GM19468 (cell line): ENCODE data around the gene ANHX.
"Not testable (repeated sequence)": the region's sequence is repeated elsewhere in the genome, so short reads cannot be mapped to it uniquely, and the experiment has no call there.

Source experiments
- ATAC-seq: cut with Tn5 transposase; IDR thresholded peaks from one replicate; pipeline ENCODE4 v1.9.1; 2021; ENCODE audit warnings: mild to moderate bottlenecking, moderate library complexity, moderate number of reproducible peaks; ENCODE audit not compliant: unreplicated experiment; ENCODE audit errors: extremely low read depth

The ANHX gene

DNA sequence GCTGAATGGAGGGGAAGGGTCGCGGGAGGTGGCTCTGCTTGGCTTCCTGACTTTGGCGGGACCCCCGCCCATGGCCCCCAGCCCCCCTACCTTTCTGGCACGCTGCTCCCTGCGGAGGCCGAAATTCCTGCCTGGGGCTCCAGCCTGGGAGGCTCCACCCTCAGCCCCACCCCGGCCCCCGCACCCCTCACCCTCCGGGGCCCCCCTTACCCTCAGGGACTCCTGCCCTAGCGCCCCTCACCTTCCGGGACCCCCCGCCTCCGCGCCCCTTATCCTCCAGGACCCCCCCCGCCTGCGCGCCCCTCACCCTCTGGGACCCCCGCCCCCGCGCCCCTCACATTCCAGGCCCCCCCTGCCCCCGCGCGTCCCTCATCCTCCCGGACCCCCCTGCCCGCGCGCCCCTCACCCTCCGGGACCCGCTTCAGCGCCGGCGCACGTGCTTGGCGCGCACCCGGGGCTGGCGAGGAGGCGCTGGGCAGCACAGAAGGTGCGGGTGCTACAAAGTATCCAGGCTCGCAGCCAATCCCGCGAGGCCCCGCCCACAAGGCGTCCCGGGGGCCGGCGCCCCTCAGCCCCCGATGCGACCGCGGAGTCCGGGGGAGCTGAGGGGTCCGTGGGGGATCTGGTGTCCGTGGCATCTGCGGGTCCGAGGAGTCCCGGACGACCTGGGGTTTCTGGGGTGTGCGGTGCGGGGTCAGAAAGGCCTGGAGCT lies at the start of gene ANHX:
TSS of gene ANHX (minus strand) at position 477 of the 712 bp plus-strand sequence. CDS start 1,521 bp downstream, outside the sequence.
- ATAC-seq: no peak

DNA sequence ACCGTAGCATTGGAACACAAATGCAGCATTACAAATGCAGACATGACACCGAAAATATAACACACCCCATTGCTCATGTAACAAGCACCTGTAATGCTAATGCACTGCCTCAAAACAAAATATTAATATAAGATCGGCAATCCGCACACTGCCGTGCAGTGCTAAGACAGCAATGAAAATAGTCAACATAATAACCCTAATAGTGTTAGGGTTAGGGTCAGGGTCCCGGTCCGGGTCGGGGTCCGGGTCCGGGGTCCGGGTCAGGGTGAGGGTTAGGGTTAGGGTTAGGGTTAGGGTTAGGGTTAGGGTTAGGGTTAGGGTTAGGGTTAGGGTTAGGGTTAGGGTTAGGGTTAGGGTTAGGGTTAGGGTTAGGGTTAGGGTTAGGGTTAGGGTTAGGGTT lies 29.0 kb upstream of the ANHX start:
- not testable (repeated sequence) for ATAC-seq

DNA sequence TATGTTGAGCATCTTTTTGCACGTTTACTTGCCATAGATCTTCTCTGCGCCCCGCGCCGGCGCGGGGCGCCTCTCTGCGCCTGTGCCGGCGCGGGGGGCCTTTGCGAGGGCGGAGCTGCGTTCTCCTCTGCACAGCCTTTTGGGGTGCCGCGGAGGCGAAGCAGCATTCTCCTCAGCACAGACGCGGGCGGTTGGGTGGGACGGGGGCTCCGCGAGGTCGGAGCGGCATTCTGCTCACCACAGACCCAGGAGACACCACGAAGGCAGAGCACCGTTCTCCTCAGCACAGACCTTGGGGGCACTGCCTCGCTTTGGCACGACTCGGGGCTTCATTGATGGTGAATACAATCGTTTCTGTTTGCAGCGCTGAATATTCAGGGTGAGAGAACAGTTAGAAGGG lies 28.5 kb upstream of the ANHX start:
- ATAC-seq: no peak

DNA sequence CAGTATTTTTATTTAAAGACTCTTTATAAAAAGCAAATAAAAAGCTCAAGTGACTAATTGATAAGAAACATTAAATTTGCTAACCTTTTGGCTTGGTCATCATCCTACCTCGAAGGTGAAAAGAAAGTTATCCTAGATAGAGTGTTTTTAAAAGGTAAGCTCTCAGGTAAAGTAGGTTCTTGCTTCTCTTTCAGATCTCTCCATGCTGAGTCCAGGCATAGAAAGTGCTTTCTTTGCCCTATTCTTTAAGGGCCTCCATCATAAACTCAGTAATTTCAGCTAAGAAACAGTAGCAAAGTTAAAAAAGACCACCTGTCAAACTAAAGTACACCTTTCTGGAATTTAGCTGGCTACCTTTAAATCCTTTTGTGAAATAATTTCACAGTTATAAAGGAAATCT lies 20.6 kb upstream of the ANHX start:
- no peak for ATAC-seq

DNA sequence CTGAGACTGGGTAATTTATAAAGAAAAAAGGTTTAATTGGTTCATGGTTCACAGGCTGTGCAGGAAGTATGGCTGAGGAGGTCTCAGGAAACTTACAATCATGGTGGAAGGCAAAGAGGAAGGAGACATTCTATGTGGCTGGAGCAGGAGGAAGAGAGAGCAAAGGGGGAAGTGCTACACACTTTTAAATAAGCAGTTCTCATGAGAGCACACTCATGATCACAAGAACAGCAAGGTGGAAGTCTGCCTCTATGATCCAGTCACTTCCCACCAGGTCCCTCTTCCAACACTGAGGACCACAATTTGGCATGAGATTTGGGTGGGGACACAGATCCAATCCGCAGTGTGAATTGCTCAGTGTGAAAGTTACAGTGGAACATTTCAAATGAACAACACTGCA lies 20.2 kb upstream of the ANHX start:
- not testable (repeated sequence) for ATAC-seq

DNA sequence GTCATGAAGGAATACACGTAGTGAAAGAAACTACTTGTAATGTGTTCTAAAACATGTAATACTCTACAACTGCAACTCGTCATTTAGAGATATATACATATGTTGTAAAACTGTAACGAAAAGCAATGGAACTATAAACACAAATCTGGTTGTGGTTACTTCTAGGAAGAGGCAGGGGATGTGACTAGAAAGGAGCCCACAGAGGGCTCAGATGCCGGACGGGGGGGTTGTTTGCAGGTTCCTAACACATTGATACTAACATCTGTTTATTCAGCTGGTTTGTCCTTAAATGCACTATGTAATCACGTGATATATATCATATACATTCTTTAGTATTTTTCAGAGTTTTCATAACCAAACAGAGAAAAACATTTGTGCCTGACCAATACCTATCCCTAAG lies 16.1 kb upstream of the ANHX start:
- ATAC-seq: no peak

DNA sequence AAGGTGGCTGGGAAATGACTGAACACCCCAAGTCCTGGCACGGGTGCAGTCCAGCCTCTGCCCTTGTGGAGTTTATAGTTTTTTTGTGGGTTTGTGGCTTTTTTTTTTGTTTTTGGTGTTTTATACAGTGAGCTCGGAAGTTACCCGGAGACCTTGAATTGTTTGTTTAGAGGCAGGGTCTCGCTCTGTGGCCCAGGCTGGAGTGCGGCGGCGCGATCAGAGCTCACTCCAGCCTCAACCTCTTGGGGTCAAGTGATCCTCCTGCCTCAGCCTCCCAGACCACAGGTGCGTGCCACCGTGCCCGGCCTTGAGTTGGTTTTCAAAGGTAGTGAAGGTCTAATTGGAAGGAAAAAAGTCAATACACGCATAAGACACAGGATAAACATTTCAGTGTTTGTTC lies 879 bp upstream of the ANHX start:
- ATAC-seq: no peak

DNA sequence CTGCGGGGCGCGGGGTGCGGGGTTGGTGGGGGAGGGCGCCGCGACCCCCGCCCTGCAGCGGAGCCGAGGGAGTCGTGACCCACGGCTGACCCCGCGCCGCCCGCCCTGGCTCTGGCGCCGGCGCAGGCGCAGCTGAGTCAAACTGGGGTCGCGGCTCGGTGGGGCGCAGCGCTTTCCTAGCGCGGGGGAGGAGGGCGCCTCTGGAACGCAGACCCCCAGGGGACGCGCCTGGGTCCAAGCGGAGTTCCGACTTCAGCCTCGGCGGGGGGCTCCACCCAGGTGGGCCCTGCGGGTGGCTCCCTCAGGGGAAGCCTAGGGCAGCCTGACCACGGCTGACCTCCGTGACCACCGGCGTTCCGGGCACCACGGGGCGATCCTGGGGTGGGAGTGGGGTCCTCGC lies 467 bp upstream of the ANHX start:
- ATAC-seq: no peak

DNA sequence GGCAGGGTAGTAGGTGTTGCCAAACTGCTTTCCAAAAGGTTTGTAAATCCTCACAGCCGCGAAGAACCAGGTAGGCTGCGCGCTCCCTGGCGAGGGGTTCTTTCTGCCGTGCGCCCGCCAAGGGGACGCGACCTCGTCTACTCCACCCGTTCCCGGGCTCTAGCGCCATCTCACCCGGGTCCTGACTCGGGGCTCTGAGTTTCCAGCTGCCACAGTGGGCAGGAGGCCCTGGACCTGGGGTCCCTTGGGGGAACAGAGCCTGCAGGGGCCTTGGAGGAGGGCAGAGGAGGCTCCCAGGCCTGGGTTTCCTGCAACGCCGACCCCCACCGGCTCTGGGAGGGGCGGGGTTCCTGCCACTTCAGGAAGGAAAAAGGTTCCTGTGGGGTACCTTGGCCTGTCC lies 706 bp downstream of the ANHX start:
- ATAC-seq: no peak

DNA sequence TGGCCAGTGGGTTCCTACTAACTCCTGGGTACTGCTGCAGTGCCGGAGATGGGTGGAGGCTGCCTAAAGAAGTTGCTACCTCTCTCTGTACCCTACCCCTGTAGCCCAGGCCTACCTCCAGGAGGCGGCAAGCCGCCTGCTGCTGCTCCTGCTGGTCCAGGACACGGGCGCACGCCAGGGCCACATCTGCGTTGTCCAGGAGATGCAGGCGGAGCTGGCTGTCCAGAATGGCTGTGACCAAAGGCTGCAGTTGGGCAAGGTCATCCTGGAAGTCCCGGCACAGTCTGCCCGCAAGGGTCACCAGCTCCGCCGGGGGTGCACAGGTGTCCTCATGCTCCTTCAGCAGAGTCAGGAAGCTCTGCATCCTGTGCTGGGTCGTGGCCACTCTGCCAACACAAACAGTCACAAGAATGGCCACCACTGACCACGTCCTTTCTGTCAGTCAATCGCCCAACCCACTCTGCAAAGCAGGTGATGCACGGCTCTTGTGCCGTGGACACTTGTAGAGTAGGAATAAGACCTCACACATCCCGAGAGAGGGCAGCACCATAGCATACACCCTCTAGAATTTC lies 1.6 kb downstream of the ANHX start:
- ATAC-seq: no peak

DNA sequence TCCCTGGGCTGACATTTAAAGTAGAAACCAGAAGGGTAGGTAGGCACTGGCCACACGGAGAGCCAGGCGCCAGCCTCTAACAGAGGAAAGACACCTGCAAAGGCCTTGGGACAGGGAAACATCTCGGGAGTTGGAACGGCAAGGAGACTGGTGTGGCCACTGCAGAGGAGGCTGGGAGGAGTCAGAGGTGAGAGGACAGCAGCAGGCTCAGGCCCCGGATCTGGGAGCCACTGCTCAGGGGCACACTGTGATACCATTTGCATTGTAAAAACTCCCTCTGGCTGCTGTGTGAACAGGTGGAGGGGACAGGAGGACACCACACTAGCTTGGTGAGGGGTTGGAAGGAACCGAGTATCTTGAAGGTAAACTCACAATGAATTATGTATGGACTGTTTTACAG lies 2.7 kb downstream of the ANHX start:
- ATAC-seq: no peak

DNA sequence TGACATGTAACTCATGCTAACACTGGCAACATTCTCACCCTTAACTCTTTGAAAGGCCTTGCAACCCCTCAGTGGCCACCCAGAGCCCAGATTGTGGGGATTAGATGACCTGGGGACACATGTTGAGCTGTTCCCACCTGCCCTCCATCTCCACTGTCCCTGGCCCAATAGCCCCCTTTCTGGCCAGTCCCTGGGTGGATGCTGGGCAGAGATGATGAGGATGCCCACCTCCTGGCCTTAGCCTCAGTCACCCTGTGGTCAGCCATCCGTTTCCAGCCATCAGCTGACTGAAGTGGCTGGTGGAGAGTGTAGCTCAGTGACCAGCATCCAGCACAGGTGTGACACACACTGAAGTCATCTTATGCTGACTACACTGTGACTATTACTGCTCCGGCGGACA lies 4.7 kb downstream of the ANHX start:
- ATAC-seq: no peak

DNA sequence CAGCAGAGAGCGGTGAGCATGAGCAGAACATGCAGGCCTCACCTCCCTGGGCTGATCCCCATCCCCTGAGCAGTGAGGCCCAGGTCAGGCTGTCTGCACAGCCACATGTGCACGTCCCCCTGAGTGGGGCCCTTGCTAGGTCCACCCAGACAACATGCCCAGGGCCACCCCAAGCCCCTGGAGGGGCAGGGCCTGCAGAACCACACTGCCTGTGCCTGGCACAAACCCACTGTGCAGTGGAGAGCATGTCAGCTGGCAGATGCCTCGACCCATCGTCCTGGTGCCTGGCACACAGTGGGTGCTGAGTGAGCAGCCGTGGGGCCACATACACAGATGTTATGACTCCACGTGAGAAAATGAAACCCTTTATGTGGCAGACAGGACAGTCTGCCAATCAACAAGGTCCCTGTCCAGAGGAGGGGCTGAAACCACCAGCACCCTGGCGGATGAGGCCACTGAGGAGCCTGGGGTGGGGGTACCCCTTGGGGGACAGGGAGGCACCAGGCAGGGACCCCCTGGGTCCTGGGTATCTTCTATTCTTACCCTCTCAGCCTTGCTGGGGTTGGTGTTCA lies 8.3 kb downstream of the ANHX start:
- ATAC-seq: no peak

DNA sequence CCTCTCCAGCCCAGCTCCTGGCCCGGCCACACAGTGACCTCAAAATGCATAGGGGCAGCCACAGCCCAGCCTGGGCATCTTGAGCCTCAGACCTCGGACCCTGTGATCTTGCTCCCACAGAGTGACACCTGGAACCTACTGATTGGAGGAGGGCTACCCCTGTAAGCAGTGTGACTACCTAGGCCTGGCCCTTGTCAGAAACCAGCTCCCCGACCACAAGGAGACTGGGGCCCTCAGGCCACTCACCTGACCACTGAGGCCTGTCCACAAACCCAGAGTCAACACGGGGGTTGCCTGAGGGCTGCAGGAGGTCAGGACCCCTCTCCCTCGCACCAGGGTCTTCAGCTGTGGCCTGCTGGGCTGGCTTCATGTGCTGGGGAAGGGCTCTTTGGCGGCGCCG lies 9.0 kb downstream of the ANHX start:
- no peak for ATAC-seq

DNA sequence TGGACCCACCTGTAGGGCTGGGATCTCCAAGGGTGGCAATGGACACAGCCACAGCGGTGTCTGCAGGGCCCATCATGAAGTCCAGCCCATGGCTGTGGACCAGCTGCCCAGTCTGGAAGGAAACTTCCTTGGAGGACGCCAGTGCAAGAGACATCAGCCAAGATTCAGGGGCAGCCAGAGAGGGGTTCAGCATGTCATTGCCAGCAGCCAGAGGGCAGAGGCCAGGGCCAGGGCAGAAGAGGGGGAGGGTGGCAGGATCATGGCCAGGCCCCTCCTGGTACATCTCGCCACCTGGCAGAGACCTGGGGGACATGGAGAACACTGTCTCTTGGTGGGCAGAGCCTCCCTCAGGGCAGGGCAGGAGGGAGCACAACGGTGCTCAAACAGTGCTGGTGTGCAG lies 10.2 kb downstream of the ANHX start:
- no peak for ATAC-seq

DNA sequence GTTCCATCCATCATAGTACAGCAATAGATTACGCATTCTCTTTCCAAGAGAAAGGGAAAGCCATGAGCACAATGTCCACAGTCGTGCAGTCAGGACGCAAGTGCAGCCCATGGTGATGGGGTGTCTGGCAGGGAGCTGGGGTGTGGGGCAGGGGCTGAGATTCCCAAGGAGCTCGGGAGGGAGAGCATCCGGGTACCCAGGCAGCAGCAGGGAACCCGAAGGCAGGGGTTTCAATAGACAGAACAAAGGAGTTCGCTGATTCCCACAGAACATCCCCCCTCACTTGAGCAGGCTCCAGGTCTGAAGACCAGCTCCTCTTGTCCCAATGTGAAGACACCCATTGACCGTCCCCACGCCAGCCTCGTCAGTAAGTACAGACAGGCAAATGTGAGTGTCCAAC lies 13.5 kb downstream of the ANHX start:
- no peak for ATAC-seq

DNA sequence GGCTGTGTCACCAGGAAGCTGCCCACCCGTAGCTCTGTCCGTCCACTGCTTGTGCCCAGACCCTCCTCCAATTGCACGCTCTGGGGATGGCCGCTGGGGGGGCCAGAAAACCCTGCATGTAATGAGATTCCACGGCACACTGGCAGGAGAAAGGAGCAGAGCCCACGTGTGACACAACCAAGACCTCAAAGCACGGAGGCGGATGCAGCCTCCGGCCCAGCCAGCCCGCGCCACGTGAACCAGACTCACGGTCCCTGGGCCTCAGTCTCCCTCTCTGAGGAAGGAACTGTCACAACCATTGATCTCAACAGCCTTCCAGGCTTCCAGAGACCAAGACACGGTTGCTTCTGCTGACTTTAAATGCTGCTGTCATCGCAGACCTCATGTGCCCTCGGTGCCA lies 14.4 kb downstream of the ANHX start:
- ATAC-seq: no peak

DNA sequence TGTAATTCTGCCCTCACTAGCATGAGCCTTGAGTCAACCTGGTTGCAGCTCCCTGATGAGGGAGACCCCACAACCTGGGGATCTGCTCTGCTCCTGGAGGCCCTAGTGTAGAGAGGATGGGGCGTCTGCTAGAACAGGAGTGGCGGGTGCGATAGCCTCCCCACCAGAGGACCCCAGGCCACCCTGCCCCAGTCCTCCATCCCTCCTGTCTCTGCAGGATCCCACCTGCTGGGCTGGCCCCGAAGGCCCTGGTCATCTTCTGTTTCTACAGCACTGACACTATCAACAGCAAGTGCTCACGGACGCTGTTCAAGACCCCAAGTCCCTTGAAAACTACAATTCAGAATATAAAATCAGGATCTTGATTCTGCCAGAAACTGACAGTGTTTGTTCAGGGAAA lies 15.2 kb downstream of the ANHX start:
- no peak for ATAC-seq

DNA sequence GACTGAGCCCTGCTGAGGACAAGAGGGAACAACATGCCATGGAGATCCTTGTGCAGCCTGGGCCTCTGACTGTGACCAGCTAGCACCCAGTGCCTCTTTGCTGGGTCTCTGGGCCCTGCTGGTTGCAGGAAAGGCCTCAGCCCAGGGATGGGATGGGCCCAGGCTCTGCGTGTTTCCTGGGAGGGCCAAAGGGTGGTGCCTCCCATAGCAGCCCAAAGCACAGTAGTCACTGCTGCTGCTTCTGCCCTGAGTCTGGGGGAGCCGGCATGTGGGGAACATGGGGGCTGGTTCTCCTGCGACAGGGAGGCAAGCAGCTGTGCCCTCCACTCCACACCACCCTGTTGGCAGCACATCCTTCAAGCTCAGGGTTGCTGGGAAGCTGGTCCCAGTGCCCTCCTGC lies 18.5 kb downstream of the ANHX start:
- no peak for ATAC-seq

DNA sequence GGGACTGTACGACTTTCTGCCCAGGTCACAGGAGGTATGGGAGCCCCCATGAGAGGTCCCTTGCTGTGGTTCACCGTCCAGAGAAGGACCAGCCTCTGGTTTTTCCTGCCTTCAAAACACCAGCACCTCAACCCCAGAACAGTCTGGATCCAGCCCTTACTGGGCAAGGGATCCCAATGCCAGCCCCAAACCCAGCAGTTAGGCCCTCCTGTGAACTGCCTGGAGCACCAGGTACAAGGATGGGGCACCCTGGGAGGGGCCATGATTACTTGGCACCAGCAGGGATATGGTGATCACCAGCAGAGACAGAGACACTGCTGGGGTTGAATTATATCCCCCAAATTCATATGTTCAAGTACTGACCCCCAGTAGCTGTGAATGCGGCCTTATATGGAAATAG lies 20.0 kb downstream of the ANHX start:
- ATAC-seq: no peak

DNA sequence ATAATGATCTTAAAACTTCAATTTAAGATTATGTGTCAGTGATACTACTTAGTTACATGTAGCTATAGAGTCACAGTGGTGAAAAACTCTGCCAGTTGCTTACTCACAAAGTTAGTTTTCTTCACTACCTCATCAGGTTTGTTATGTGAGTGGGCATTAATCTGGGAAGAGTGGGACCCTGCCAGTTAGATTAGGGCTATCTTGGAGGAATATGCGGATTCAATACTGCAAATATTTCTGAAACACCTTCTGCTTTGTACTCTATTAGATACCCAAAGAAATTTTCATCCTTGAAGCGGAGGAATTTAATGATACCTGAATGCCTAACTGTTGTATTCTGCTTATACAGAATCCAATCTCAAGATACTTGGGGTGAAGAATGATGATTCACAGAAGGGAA lies 29.3 kb downstream of the ANHX start:
- no peak for ATAC-seq

DNA sequence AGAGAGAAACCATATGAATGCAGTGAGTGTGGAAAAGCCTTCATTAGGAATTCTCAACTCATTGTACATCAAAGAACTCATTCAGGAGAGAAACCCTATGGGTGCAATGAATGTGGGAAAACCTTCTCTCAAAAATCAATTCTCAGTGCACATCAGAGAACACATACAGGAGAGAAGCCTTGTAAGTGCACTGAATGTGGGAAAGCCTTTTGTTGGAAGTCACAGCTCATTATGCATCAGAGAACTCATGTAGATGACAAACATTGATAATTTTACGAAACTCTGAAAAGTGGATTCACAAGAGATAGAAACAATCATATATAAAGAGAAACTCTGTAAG lies 31.4 kb downstream of the ANHX start:
- ATAC-seq: no peak
